AG10803 (cell line): Measurements from ENCODE around the gene ATP9A.
"Not testable (repeated sequence)": the region's sequence is repeated elsewhere in the genome, so short reads cannot be mapped to it uniquely, and the experiment has no call there.

ENCODE experiments used
- DNase-seq: peaks from one replicate; pipeline ENCODE4 v3.0.0; 2010; ENCODE audit warnings: low read depth
- H3K4me3 ChIP-seq: 2 replicates; pipeline ENCODE4 v1.5.1; 2011; ENCODE audit warnings: mild to moderate bottlenecking, low read length, control low read depth
- TF ChIP-seq, protein P1 (sequence below): conservative IDR thresholded peaks from 2 replicates; pipeline ENCODE4 v1.5.1; 2011; ENCODE audit warnings: mild to moderate bottlenecking, low read length, control low read depth, inconsistent platforms

Gene ATP9A

DNA sequence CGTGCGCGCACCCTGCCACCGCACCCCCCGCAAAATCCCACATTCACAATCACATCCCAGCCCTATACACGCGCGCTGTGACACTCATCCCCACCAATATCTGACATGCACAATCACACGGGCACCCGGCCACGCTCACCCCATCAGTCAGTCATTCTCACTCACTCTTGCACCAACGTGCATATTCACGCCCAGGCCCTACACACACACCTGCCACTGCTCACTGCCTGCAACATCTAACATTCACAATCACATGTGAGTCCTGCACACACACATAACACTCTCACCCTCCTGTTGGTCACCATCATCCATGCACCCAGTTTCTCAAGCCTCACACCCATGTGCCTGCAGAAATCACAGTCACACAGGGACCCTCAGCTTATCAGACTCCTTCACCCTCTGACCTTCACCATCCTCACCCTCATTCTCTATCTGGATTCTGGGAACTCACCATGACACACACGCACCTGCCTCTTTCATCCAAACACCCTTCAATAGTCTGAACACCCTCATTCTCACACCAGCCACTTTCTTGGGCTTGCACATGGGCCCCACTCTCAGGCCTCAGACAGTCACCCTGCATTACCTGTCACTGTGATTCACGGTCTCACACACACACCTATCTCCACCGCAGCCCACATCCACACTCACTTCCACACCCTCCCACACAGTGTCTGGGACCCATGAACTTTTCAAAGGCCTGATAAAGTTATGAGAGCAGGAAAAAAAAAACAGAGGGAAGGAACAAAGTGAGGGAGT is 748 bp upstream of the ATP9A start:
- TF ChIP-seq, protein P1, sequence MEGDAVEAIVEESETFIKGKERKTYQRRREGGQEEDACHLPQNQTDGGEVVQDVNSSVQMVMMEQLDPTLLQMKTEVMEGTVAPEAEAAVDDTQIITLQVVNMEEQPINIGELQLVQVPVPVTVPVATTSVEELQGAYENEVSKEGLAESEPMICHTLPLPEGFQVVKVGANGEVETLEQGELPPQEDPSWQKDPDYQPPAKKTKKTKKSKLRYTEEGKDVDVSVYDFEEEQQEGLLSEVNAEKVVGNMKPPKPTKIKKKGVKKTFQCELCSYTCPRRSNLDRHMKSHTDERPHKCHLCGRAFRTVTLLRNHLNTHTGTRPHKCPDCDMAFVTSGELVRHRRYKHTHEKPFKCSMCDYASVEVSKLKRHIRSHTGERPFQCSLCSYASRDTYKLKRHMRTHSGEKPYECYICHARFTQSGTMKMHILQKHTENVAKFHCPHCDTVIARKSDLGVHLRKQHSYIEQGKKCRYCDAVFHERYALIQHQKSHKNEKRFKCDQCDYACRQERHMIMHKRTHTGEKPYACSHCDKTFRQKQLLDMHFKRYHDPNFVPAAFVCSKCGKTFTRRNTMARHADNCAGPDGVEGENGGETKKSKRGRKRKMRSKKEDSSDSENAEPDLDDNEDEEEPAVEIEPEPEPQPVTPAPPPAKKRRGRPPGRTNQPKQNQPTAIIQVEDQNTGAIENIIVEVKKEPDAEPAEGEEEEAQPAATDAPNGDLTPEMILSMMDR: no peak
- peak overlapping the region; percentile 48 for H3K4me3 ChIP-seq
- DNase-seq: no peak

DNA sequence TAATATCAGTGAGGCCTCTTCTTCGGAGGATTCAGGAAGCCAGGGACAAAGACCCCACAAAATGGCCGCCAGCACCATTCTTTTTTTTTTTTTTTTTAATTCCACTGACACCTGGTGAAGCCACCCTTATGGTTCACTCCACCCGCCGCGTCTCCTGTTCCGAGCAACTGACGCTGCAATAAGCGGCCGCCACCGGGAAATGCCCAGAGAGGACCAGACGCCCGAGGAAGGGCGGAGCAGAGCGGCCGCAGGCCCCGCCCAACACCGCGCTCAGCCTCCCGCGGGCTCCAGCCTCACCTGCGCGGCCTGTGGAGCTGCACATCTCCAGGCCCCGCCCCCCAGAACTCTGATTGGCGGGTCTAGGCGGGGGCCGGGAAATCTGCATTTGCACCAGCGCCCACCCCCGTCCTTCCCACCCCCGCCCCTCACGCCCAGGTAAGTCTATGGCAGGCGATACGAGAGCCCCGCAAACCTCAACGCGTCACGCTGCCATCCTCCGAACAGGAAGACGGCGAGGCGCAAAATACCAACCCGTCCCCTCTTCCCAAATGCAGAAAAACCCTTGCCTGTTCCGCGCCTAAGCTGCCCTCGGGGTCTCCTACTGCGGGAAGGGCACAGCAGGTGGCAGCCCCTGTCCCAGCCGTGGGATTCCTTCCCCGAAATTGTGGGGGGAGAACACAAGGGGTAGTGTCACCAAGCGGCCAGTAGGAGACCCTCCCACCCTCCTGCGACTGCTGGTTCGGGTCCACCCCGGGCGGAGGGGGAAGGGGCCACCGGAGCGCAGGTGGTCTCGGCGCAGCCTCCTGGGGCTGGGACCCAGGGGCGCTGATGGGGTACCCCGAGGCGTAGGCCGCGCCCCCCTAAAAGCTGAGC is 960 bp downstream of the ATP9A start:
- peak overlapping the region; percentile 84 for H3K4me3 ChIP-seq
- TF ChIP-seq, protein P1: peak; percentile 51
- peak; percentile 20 for DNase-seq

DNA sequence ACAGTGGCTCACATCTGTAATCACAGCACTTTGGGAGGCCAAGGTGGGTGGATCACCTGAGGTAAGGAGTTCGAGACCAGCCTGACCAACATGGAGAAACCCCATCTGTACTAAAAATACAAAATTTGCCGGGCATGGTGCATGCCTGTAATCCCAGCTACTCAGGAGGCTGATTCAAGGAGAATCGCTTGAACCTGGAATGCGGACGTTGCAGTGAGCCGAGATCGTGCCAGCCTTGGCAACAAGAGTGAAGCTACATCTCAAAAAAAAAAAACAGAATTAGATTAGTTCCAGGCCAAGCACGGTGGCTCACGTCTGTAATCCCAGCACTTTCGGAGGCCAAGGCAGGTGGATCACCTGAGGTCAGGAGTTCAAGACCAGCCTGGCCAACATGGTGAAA is 2.8 kb downstream of the ATP9A start:
- not testable (repeated sequence) for DNase-seq, H3K4me3 ChIP-seq

DNA sequence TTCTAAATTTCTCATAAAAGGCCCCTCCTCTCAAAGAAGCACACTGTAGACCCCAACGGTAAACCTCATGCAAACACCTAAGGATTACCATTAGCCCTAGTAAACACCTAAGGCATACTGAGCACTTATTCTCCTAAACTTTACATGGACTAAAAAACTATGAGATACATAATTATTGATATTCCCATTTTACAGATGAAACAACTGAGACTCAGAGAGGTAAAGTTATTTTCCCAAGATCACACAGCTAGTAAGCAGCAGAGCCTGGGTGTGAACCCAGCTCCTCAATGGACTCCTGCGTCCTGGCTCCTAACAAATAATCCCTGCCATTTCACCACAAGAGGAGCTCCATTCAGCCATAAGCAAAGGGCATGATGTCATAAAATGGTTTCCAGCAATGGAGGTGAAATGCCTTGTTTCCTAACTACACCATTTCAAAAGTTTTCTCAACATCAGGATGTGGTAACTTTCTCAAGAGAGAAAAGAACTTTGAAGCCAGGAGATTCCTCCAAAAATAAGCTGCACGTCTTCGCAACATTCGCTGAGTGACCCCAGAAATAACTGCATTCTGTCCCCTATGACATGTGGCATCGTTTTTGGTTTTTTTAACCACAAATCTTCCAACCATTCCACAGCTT is 4.1 kb downstream of the ATP9A start:
- TF ChIP-seq, protein P1: peak; percentile 17; the same call in 1 of the 2 replicates
- no peak overlapping the region for H3K4me3 ChIP-seq
- peak; percentile 73 for DNase-seq

DNA sequence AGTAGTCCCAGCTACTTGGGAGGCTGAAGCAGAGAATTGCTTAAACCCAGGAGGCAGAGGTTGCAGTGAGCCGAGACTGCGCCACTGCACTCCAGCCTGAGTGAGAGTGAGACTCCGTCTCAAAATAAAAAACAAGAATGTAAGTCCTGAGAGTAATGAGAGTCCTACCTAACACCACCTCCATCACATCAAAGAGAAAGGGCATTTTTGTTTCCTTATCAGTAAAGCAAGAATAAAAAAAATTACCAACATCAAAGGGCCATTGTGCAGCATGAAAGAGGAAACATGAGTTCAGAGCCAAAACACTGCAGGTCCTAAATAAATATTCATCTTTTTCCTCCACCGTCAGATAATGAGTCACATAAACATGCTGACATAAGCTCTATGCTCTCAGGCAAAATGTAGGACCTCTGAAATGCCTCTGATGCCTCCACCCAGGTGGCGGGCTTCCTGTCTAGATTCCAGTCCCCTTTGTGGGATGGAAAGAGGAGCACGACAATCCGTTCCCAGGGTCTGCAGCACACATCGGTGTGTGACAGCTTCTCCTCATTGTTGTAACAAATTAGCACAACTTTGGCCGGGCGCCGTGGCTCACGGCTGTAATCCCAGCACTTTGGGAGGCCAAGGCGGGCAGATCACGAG is 7.2 kb downstream of the ATP9A start:
- TF ChIP-seq, protein P1: no peak
- no peak for DNase-seq

DNA sequence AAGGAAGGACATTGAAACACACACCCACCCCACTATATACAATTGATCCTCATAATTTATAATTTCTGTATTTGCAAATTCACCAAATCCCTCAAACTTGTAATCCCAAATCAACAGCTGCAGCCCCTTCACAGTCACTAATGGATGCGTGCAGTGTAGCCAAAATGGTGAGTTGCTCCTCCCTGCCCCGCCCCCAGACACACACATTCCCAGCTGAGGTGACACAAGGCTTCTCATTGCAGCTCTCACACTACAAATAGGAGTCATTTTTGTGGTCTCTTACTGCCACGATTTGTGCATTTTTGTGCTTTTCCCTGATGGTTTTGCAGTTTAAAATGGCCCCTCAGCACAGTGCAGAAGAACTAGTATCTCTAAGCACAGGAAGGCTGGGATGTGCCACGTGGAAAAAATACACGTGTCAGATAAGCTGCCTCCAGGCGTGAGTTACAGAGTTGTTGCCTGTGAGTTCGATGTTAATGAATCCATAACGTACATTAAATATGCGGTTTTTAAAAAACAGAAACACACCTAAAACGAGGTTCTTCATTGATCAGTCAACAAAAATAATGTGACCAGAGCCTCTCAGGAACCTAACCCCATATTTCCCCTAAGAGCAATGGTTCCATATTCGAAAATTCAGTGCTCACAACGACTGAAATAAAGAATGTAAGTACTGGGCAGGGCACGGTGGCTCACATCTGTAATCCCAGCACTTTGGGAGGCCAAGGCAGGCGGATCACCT is 8.2 kb downstream of the ATP9A start:
- TF ChIP-seq, protein P1: no peak
- peak; percentile 59 for DNase-seq
- H3K4me3 ChIP-seq: no peak overlapping the region

More for the DNA sequence above, 7.2 kb downstream of the ATP9A start:
- no peak overlapping the region for H3K4me3 ChIP-seq
